GM18511 (cell line): Measurements from ENCODE around the gene AFDN.
A peak's percentile ranks its signal among the peaks of the same experiment; 100 is the strongest.

ENCODE experiments used
- ATAC-seq: cut with Tn5 transposase; IDR thresholded peaks from one replicate; pipeline ENCODE4 v1.9.1; 2021; ENCODE audit warnings: mild to moderate bottlenecking, moderate library complexity; ENCODE audit not compliant: unreplicated experiment

Gene AFDN

DNA sequence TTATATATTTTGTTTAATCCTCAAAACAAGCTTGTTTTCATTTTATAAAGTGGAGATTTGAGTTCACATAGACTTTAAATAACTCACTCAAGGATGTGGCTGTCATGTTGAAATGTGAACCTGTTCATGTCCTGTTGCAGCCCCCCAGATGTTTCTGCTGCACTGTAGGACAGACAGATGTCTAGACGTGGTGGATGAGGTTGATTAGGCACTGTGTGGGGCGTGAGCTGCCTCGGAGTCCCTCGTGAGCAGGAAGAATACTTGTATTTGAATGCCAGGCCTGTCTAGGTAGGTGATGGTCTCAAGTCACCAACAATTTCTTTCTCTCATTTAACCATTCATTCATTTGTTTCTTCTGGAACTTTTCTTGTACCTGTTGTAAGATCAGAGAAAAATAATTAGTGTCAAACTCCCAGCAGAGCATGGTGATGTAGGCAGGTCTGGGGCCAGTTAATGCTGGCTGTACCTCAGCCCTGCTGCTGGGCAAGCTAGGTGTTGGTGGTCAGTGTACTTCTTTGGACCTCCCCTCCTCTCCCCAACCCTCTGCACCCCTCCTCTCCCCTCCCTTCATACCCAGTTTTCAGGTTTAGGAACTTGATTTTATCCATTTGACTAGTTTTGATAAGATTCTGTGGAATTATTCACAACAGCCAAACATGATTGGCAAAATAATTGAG lies 34.0 kb downstream of the AFDN start:
- no peak for ATAC-seq

- no peak for ATAC-seq
Measured at GRCh38 chr6:167861424-167861823, 34.7 kb downstream of the AFDN start.

DNA sequence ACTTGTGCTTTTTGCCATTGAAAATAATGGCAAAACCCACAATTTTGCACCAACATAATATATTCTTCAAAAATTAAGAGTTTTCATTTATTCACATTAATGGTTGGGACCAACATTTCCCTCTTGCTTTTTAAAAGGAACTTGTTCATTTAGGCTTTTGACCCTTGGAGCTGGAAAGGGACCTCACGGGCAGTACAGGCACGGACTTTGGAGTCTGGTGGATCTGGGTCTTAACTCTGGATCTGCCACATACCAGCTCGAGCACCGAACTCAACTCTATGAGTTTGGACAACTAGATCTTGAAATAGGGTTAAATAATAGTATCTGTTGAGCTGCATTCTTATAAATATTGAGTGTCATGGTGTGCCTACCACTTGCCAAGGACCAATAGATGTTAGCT lies 37.2 kb downstream of the AFDN start:
- ATAC-seq: no peak

DNA sequence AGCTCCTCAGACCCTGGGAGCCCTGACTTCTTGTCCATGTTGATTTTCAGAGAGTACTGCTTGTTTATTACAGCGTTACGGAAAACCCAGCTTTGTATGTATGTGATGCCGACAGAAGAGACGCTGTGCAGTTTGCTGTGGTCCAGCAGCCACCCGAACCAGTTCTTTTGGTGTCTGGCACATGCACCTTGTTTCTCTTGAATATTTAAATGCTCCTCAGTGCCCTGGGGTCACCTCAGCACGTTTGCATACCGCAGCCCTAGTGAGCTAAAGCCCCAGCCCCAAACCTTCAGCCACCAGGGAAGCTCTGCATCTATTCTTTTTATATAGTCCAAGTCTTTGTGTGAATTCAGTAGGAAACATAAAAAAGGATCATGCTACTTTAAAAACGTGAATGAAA lies 39.9 kb downstream of the AFDN start:
- no peak for ATAC-seq

GRCh38 chr6:167870321-167870720 lies 43.6 kb downstream of the AFDN start:
- ATAC-seq: no peak

- ATAC-seq: no peak
Measured at GRCh38 chr6:167872538-167873210, 46.0 kb downstream of the AFDN start.

- ATAC-seq: no peak
Measured at GRCh38 chr6:167877994-167878779, 51.5 kb downstream of the AFDN start.

DNA sequence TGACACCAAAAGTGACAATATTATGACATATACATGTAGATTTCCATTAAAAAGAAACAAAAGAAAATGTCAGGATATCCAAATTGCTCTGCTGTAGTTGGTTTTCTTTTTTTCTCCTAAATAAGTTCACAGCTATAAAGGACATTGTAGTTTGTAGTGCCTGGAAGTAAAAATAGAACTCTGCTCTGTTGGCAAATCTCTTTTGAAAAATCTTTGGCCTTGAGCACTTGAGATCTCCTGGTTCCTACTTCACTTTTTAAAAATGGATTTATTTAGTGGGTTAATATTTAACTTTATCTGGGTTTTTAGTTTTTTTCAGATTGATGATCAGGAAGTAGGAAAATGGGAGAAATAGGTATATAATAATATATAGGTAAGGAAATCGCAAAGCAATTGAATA lies 52.9 kb downstream of the AFDN start:
- ATAC-seq: no peak

- no peak for ATAC-seq
Measured at GRCh38 chr6:167881327-167881726, 54.6 kb downstream of the AFDN start.

- no peak for ATAC-seq
Measured at GRCh38 chr6:167882244-167882643, 55.5 kb downstream of the AFDN start.

DNA sequence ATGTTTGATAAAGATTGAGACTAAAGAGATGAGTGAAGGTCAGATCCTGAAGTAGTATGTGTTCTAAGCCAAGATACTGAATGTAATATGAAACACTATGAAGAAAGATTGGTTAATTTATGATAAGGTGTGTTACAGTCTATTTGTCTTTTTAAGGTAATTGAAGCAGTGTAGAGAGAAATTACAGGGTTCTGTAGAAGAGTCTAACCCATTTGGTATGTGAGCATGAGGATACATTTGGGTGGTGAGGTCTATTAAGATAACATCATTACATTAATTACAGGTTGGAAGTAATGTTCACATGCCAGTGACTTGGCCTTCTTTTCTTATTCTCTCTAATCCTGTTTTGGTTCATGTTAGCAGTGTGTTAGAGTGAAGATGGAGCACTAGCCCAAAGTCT lies 61.4 kb downstream of the AFDN start:
- ATAC-seq: no peak

- ATAC-seq: peak; percentile 90
Measured at GRCh38 chr6:167892835-167893815, 66.4 kb downstream of the AFDN start.

DNA sequence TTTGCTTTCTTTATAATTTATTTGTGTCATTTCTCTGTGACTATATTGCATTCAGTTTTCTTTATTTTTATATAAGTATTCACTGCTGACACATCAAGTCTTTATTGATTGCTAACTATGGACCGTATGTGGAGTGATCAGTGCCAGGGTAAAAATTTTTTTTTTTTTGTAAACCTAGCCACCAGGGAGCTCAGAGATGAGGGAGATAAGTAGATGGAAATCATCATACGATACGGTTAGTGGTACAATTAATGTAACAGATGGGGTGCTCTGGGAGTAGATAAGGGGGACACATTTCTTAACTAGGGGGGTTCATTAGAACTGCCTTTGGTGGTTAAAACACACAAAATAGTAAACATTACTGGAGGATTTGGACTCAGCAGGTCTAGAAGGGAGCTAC lies 68.3 kb downstream of the AFDN start:
- ATAC-seq: no peak

DNA sequence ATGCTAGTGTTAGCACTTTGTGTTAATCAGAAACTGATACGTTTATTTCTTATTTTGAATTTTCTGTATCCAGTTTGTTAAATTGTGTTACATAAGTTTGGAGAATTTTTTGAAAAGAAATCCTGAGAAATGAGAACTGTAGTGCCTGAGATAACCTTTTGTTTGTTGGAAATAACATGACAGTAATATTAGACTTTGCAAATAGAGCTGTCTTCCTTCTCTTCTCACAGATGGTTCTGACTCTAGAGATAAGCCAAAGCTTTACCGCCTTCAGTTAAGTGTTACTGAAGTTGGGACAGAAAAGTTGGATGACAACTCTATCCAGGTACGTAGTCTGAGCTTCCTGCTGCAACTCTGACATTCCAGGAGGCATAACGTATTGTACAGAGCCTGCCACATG lies 69.9 kb downstream of the AFDN start:
- no peak for ATAC-seq

GRCh38 chr6:167898673-167899311 lies 72.1 kb downstream of the AFDN start:
- ATAC-seq: peak; percentile 56

GRCh38 chr6:167904791-167905190 lies 78.1 kb downstream of the AFDN start:
- ATAC-seq: no peak

GRCh38 chr6:167906899-167907298 lies 80.2 kb downstream of the AFDN start:
- ATAC-seq: no peak

DNA sequence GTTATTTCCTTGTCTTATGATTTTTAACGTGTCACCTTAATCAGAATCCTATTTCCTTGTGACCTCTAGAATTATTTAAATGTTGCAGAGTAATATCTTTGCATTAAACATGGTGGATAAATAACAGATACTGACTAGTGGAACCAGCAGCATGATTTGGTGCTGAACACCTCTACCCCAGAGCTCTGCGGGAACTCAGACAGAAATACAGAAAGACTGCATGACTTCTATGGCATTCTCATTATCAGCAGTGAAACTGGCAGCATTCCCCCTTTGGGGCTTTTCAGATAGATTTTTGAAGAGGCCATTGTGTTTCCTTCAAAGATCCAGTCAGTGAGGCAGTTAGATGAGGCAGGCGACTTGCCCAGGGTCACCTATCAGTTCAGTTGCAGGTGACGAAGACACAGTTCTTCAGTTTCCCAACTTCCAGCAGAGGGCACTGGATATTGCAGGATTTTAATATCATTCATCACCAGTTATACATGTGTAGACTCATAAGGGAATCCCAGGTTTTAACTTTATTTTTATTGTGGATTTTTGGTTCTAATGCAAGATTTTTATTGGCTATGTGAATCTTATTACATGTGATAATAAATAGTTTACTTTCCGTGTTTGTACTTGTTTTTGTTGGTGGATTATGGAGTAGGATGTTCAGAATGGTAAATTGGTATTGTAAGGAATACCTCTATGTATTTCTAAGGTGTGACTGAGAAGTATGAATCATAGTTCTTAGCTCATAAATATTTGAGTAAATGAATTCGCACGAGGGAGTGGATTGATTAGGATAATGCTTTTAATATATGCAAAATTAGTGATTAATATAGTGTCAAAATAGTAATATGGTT lies 81.3 kb downstream of the AFDN start:
- no peak for ATAC-seq

- no peak for ATAC-seq
Measured at GRCh38 chr6:167910007-167910406, 83.3 kb downstream of the AFDN start.
